ENCODE results near the gene TNFAIP8. TPM values are rescaled to one million over a fixed set of nuclear protein-coding genes. Genes with fewer than 3 reads are reported as not detected.

Gene TNFAIP8
- total RNA-seq, 1 experiment from 2014 or later, result 24.1 TPM

GRCh38 chr5:119365847-119366539, 10.2 kb downstream of the TNFAIP8 start:
- CTCF ChIA-PET, result interaction anchor here (1.2 to 1.3 kb wide), 2 partner anchors 46 to 378 kb away, joined by 3 to 4 read pairs; no protein-coding TSS in a partner anchor
- Mint-ChIP-seq H3K27ac (no peak overlapping the region), H3K4me1 (peaks cover 42% of the 10 kb centered on the region), H3K36me3 (peaks cover 3% of the 10 kb centered on the region), H3K27me3 (ENCODE audit: low read depth) (no peaks in the 10 kb centered on the region), H3K4me3 (no peak overlapping the region), H3K9me3 (peaks cover 3% of the 10 kb centered on the region)
- POLR2A ChIA-PET, result no interaction called here
- DNase-seq (ENCODE audit: low spot score) (no peak), ATAC-seq (peak; percentile 13; the same call in 1 of the 2 replicates)
- TF ChIP-seq CREM (CRISPR knock-in tag; IDR thresholded peaks at IDR 0.05), result no peak
- TF ChIP-seq CTCF (IDR thresholded peaks at IDR 0.05), result no peak
- TF ChIP-seq OVOL2 (CRISPR knock-in tag; IDR thresholded peaks at IDR 0.05; ENCODE audit: borderline replicate concordance), result no peak
- no peak for TF ChIP-seq ZNF512 (CRISPR knock-in tag; IDR thresholded peaks at IDR 0.05; ENCODE audit: borderline replicate concordance)
- no peak for TF ChIP-seq ERG (CRISPR knock-in tag; IDR thresholded peaks at IDR 0.05)
- TF ChIP-seq ZSCAN18 (CRISPR knock-in tag; IDR thresholded peaks at IDR 0.05), result no peak
- TF ChIP-seq HMGA2 (CRISPR knock-in tag; IDR thresholded peaks at IDR 0.05), result no peak
- TF ChIP-seq AR (CRISPR knock-in tag; IDR thresholded peaks at IDR 0.05), result no peak
- no peak for TF ChIP-seq GABPB1 (CRISPR knock-in tag; IDR thresholded peaks at IDR 0.05)

- Mint-ChIP-seq H3K4me1 (peaks cover 38% of the 10 kb centered on the region), H3K4me3 (no peak overlapping the region), H3K27ac (no peak overlapping the region), H3K36me3 (peaks cover 7% of the 10 kb centered on the region), H3K9me3 (peaks cover 3% of the 10 kb centered on the region), H3K27me3 (ENCODE audit: low read depth) (no peaks in the 10 kb centered on the region)
- DNase-seq (ENCODE audit: low spot score), result no peak
- ATAC-seq, result peak; percentile 43
- CTCF ChIA-PET, result interaction anchor here (1.2 to 1.3 kb wide), 2 partner anchors 45 to 379 kb away, joined by 3 to 4 read pairs; no protein-coding TSS in a partner anchor
- POLR2A ChIA-PET, result no interaction called here
- TF ChIP-seq E2F5 (CRISPR knock-in tag; IDR thresholded peaks at IDR 0.05), result no peak
- no peak for TF ChIP-seq IRF2 (CRISPR knock-in tag; IDR thresholded peaks at IDR 0.05; ENCODE audit: borderline replicate concordance, low read depth)
- no peak for TF ChIP-seq GTF2I (CRISPR knock-in tag; conservative IDR thresholded peaks at IDR 0.05)
- no peak for TF ChIP-seq NR2C2 (CRISPR knock-in tag; IDR thresholded peaks at IDR 0.05)
- no peak for TF ChIP-seq E2F4 (CRISPR knock-in tag; IDR thresholded peaks at IDR 0.05; ENCODE audit: borderline replicate concordance, low read depth)
- TF ChIP-seq CDX4 (CRISPR knock-in tag; IDR thresholded peaks at IDR 0.05; ENCODE audit: borderline replicate concordance), result no peak
- no peak for TF ChIP-seq JAZF1 (CRISPR knock-in tag; IDR thresholded peaks at IDR 0.05)
- TF ChIP-seq ATF3 (CRISPR knock-in tag; conservative IDR thresholded peaks at IDR 0.05), result no peak
- TF ChIP-seq ZNF396 (CRISPR knock-in tag; IDR thresholded peaks at IDR 0.05; ENCODE audit: borderline replicate concordance), result no peak
- TF ChIP-seq ZNF263 (CRISPR knock-in tag; IDR thresholded peaks at IDR 0.05; ENCODE audit: low read depth), result no peak
- TF ChIP-seq NFE2L1 (CRISPR knock-in tag; IDR thresholded peaks at IDR 0.05), result no peak
Observed at GRCh38 chr5:119366540-119366881, 10.7 kb downstream of the TNFAIP8 start.

All from WTC11 (cell line).